Activated T-cell treated with anti-CD3 and anti-CD28 coated beads, Interleukin-2, amount 50 U/mL, for 24 hours (primary cell): ENCODE data around the gene CCDC74A.
"Not testable (repeated sequence)": the region's sequence is repeated elsewhere in the genome, so short reads cannot be mapped to it uniquely, and the experiment has no call there.

Experiments
- DNase-seq: peaks from one replicate; pipeline ENCODE4 v3.0.0-alpha.2; 2020
- H3K27ac Mint-ChIP-seq: 2 replicates; pipeline ENCODE4 v1.8.0; 2020; ENCODE audit warnings: mild to moderate bottlenecking, mixed read lengths
- H3K27me3 Mint-ChIP-seq: 2 replicates; pipeline ENCODE4 v1.8.0; 2020; ENCODE audit warnings: mixed read lengths
- H3K36me3 Mint-ChIP-seq: 2 replicates; pipeline ENCODE4 v1.8.0; 2020; ENCODE audit warnings: low read depth, mixed read lengths
- H3K4me1 Mint-ChIP-seq: 2 replicates; pipeline ENCODE4 v1.8.0; 2020; ENCODE audit warnings: low read depth, mixed read lengths
- H3K4me3 Mint-ChIP-seq: 2 replicates; pipeline ENCODE4 v1.8.0; 2020; ENCODE audit warnings: mild to moderate bottlenecking, moderate library complexity, mixed read lengths
- H3K9me3 Mint-ChIP-seq: 2 replicates; pipeline ENCODE4 v1.8.0; 2020; ENCODE audit warnings: mixed read lengths

CCDC74A gene

DNA sequence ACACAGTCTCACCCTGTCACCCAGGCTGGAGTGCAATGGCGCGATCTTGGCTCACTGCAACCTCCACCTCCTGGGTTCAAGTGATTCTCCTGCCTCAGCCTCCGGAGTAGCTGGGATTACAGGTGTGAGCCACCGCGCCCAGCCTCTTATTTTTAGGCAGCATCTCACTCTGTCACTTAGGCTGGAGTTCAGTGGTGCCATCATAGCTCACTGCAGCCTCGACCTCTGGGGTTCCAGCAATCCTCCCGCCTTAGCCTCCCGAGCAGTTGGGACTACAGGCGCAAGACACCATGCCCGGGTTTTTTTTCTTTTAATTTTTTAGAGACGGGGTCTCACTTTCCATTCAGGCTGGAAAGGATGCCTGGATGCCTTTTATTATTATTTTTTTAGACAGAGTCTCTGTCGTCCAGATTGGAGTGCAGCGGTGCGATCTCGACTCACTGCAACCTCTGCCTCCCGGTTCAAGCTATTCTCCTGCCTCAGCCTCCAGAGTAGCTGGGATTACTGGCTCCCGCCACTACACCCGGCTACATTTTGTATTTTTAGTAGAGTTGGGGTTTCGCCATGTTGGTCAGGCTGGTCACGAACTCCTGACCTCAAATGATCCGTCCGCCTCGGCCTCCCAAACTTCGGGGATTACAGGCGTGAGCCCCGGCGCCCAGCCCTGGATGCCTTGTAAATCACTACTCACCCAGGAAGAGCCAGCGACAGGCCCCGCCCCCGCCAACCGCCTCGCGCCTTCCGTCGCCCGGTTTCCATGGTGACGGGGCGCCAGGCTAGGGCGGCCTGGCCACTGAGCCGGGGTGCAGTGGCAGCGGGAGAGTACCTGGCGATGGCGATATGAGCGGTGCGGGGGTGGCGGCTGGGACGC, at the start of gene CCDC74A:
CCDC74A (plus strand) TSS at position 758 of the 871 bp plus-strand sequence; CDS start at position 841, 83 bp downstream.
- peak within 1 kb of the TSS; percentile 85 for H3K27ac Mint-ChIP-seq
- peak; percentile 84 for DNase-seq
- H3K4me3 Mint-ChIP-seq = peak within 1 kb of the TSS; percentile 81
- not testable (repeated sequence) for H3K9me3 Mint-ChIP-seq, H3K36me3 Mint-ChIP-seq, H3K27me3 Mint-ChIP-seq
- H3K4me1 Mint-ChIP-seq = peaks cover 21% of the 10 kb centered on the region

DNA sequence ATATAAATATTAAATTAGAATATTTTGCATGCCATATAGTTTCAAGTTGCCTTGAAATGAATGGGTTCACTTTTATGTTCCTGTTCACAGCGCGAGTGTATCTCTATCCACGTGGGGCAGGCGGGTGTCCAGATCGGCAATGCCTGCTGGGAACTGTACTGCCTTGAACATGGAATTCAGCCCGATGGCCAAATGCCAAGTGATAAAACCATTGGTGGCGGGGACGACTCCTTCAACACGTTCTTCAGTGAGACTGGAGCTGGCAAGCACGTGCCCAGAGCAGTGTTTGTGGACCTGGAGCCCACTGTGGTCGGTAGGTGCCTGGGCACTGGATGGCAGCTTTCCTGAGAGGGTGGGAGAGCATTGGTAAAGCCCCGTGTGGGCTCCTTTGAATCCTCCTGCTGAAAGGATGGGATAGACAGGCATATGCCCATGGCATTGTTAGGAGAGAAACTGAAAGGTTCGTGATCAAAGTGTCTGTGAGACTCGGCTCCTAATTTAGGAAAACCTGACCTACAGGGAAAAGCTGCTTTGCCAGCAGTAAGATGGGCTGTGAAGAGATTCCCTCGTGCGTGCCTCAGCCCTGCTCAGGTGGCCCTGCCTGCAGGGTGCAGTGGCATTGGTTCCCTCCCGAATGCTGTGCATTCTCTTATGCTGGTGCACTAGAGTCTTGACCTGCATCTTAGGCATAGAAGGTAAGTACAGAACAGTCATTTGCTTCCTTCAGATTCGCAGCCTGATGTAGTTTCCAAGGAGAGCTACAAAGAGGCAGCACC, 49.4 kb upstream of the CCDC74A start:
- not testable (repeated sequence) for H3K9me3 Mint-ChIP-seq, H3K27me3 Mint-ChIP-seq, H3K27ac Mint-ChIP-seq, DNase-seq, H3K4me1 Mint-ChIP-seq, H3K4me3 Mint-ChIP-seq
- H3K36me3 Mint-ChIP-seq = peaks cover 16% of the 10 kb centered on the region

DNA sequence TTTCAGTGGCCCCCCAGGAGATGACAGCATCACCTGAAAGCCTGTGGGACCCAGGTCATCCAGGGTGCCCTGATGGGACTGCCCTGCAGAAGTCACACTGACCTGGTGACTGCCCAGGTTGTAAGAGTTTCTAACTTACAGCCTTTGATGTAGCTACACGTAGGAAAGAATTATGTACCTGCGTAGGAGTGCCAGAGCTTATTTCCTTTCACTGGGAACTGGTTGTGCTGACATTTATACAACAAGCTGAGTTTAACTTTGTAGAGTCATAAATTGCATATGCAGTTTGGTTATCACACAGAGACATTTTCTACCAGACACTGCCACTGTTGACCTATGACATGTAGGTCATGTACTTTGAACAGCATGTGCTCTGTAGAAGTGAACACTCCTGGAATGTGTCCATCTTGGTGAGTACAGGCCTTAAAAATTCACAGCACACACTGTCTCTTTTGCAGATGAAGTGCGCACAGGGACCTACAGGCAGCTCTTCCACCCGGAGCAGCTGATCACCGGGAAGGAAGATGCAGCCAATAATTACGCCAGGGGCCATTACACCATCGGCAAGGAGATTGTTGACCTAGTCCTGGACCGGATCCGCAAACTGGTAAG, 48.7 kb upstream of the CCDC74A start:
- peaks cover 22% of the 10 kb centered on the region for H3K36me3 Mint-ChIP-seq
- H3K4me1 Mint-ChIP-seq, H3K27ac Mint-ChIP-seq, H3K9me3 Mint-ChIP-seq, H3K27me3 Mint-ChIP-seq, DNase-seq, H3K4me3 Mint-ChIP-seq: not testable (repeated sequence)

DNA sequence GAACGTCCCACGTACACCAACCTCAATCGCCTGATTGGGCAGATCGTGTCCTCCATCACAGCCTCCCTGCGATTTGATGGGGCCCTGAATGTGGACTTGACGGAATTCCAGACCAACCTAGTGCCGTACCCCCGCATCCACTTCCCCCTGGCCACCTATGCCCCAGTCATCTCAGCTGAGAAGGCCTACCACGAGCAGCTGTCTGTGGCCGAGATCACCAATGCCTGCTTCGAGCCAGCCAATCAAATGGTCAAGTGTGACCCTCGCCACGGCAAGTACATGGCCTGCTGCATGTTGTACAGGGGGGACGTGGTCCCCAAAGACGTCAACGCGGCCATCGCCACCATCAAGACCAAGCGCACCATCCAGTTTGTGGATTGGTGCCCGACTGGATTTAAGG, 47.3 kb upstream of the CCDC74A start:
- H3K27me3 Mint-ChIP-seq, H3K4me1 Mint-ChIP-seq, H3K9me3 Mint-ChIP-seq, DNase-seq, H3K4me3 Mint-ChIP-seq, H3K27ac Mint-ChIP-seq: not testable (repeated sequence)
- peaks cover 32% of the 10 kb centered on the region for H3K36me3 Mint-ChIP-seq

DNA sequence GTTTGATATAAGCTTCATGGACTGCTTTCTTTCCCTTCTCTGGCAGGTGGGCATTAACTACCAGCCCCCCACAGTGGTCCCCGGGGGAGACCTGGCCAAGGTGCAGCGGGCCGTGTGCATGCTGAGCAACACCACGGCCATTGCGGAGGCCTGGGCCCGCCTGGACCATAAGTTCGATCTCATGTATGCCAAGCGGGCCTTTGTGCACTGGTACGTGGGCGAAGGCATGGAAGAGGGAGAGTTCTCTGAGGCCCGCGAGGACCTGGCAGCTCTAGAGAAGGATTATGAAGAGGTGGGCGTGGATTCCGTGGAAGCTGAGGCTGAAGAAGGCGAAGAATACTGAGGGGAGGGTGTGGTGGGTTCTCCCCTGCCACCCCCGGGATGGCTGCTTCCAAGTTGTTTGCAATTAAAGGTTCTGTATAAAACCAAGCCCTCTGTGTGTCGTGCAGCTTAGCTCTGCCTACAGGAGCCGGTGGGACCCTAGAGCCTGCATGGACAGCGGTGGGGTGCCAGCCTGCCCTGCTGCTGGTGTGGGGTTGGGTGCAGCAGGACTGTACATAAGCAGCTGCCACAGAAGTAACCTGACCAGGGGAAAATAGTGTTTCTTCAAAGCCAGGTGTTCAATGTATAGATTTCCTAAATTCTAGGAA, 45.1 kb upstream of the CCDC74A start:
- H3K27ac Mint-ChIP-seq, H3K27me3 Mint-ChIP-seq, H3K4me3 Mint-ChIP-seq, H3K4me1 Mint-ChIP-seq, H3K9me3 Mint-ChIP-seq: not testable (repeated sequence)
- H3K36me3 Mint-ChIP-seq = peaks cover 45% of the 10 kb centered on the region
- peak; percentile 17 for DNase-seq

DNA sequence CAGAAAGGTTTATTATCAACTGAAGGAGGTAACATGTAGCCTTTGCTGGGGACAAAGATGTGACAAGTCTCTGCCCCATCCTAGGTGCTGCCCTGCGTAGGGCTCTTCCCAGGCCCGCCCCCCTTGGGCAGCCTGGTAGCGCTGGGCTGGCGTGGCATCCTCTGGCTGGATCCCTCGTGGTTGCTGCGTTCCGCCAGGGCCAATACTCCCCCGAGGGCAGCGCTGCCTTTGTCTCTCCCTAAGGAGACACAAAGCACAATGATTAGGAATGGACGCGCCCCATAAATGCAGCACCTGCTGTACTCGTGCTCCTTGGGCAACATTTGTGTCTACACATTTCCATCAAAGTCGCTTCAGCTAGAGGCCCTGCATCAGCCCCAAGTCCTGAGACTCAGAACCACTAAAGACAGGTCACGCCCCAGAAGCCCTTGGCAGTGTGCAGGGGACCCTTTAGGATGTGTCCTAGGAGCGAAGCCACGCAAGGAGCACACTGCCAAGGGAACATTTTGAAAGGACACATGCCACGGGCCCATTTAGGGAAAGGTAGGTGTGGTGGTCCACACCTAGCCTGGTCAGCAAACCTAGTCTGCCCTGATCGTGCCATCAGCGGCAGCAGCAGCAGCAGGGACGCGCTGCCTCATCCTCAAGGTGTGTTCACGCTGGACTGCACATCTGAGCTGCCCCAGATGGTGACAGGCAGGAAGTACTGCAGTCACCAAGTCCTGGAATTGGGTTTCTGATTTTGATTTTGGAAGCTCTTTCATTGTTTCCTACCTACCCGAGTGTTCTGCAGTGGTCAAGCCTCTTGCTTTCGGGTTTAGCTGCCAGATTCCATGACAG, 43.5 kb upstream of the CCDC74A start:
- H3K36me3 Mint-ChIP-seq = peaks cover 59% of the 10 kb centered on the region
- H3K4me1 Mint-ChIP-seq = peaks cover 11% of the 10 kb centered on the region
- not testable (repeated sequence) for H3K9me3 Mint-ChIP-seq, H3K27ac Mint-ChIP-seq, H3K27me3 Mint-ChIP-seq, H3K4me3 Mint-ChIP-seq
- DNase-seq = peak; percentile 22

DNA sequence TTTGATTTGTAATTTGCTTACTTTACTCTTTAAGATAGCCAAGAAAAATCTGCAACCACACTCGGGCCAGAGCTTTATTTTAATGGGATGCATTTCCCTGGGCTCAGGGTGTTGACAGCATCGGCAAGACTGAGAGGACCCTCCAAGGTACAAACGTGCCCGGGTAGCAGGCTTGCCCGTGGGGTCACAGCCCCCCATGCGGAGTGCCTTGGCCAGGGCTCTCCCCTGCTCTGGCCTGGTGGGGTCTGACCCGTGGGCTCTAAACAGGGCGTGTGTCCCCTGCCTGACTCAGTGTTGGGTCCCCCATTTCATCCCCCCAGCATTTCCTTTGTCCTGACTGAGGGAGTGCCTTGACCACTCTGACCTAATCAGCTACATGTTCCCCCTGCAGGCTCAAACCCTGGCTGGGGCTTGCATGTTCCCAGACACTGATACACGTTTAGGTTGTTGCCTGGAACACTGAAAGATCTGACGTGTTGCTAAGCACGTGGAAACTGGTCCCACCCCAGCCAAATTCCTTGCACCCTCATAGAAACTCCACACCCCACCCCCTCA, 42.7 kb upstream of the CCDC74A start:
- Mint-ChIP-seq H3K36me3 (peaks cover 64% of the 10 kb centered on the region), H3K4me1 (peaks cover 16% of the 10 kb centered on the region)
- peak; percentile 15 for DNase-seq
- not testable (repeated sequence) for H3K27ac Mint-ChIP-seq, H3K4me3 Mint-ChIP-seq, H3K27me3 Mint-ChIP-seq, H3K9me3 Mint-ChIP-seq

DNA sequence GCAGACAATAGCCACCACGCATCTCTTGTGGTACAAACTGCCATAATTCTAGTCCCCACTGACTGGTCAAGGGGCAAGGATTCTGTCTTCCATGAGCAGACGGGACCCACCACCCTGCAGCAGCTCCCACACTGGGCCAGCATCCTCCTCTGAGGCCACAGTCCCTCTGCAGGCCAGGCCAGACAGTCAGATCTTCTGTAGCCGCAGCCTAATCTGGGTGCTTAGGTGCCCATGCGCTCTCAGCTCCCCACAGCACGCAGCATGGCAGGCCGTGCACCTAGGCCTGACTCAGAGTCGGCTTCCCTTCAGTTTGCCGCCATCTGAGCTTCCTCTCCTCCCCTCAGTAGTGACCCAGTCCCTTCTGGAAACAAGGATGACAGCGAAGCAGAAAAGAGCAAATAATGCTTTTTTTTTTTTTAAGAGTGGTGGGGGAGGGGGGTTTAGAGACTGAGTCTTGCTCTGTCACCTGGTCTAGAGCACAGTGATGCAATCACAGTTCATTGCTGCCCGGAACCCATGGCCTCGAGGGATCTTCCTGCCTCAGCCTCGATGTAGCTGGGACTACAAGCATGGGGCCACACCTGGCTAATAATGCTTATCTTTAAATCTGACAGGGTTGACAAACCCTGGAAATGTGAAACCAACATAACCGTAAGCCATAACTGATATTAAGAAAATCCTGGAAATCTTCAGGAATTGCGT, 41.3 kb upstream of the CCDC74A start:
- not testable (repeated sequence) for H3K9me3 Mint-ChIP-seq, H3K27me3 Mint-ChIP-seq, H3K4me3 Mint-ChIP-seq, H3K27ac Mint-ChIP-seq
- Mint-ChIP-seq H3K4me1 (peaks cover 26% of the 10 kb centered on the region), H3K36me3 (peaks cover 78% of the 10 kb centered on the region)
- DNase-seq = peak; percentile 14

DNA sequence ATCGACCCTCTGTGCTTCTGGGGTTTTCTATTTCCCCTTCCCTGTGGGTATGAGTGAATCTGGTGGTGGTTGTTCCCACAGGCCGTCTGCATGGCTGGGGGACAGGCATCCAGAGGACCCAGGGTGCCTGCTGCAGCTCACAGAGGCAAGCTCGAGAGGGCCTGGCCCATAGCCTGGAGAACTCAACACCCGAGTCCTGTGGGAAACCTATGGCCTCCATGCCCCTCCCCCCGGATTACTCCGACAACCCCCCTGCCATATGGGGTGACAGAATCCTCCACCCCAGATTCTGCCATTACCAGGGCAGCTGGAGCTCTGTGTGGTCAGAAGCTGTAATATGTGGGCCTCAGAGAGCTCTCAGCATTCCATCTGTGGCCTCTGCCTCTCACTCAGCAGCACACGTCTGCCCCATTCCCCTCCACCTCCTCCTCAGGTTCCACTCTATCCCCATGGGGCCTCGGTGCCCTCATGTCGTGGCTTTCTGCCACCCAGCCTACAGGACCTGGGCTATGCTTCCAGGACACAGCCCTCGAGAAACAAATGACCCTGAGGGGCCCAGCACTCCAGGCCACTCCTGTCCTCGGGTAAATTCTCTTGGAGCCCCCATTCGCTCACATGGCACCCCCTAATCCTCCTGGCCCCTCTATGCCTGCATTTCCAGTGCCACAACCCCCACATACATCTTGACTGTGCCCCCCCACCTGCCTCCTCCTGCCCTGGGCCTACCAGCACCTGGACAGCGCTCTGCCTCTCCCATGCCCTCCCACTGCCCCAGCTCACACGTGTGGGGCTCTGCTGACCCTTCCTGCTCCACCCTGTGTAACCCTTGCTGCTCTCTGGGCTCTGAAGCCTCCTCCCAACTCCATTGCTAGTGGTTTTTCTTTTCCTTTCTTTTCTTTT, 39.1 kb upstream of the CCDC74A start:
- DNase-seq = no peak
- H3K27ac Mint-ChIP-seq = peak overlapping the region; percentile 76
- peak overlapping the region; percentile 18 for H3K4me3 Mint-ChIP-seq
- H3K27me3 Mint-ChIP-seq = no peaks in the 10 kb centered on the region
- peaks cover 70% of the 10 kb centered on the region for H3K36me3 Mint-ChIP-seq
- peaks cover 28% of the 10 kb centered on the region for H3K4me1 Mint-ChIP-seq
- H3K9me3 Mint-ChIP-seq = no peaks in the 10 kb centered on the region

DNA sequence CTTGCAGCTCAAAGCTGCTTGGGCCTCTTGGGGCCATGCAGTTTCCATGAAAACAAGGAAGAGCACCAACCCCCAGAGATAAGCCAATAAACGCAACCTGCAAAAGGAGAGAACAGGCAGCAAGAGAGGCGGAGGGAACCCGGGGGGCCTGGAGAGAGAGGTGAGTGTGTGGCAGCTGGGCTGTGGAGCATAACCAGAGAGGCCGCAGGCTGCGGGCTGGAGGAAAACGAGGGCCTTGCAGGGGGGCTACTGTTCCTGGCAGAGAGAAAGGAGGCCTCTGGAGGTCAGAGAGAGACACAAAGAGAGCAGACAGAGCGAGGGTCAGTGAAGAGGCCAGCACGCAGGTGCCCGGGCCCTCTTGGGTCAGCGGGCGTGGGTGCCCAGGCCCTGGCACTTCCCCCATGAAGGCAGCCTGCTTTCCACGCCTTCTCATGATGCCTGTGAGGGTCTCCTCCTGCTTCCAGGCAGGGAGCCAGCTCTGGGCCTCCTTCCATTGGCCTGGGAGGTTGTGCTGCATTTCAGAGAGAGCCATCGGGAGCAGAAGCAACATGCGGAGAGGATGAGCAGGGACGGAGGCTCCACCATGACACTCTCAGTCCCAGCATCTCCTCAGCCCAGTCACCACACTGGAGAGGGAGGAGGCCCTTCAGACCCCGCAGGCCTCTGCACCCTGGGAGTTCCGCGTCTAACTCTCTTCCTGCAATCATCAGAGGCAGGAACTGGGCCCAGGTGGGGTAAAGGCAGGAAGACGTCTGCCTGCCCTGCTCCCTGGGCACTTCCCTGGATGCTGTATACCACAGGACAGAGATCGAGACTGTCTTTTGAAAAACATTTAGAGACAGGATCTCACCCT, 36.8 kb upstream of the CCDC74A start:
- H3K4me3 Mint-ChIP-seq = peak overlapping the region; percentile 89
- DNase-seq = peak; percentile 57
- H3K4me1 Mint-ChIP-seq = peaks cover 43% of the 10 kb centered on the region
- not testable (repeated sequence) for H3K27me3 Mint-ChIP-seq, H3K9me3 Mint-ChIP-seq
- H3K36me3 Mint-ChIP-seq = peaks cover 67% of the 10 kb centered on the region
- H3K27ac Mint-ChIP-seq = peak overlapping the region; percentile 92

DNA sequence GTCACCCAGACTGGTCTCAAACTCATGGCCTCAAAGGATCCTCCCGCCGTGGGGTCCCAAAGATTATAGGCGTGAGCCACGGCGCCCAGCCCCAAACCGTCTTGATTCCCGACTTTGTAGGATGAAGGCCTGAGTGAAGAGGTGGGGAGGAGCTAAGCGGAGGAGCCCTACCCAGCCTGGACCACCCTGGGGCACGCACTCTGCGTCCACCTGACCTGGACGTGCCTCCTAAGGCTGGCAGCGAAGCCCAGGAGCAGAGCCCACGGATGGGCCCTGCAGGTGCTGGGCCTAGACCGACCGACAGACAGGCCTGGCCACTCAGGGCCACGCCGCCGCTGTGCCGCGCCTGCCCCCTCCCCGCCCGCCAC, 36.2 kb upstream of the CCDC74A start:
- Mint-ChIP-seq H3K27ac (peak overlapping the region; percentile 92), H3K4me1 (peaks cover 46% of the 10 kb centered on the region), H3K4me3 (peak overlapping the region; percentile 89), H3K36me3 (peaks cover 70% of the 10 kb centered on the region)
- peak; percentile 56 for DNase-seq
- H3K27me3 Mint-ChIP-seq, H3K9me3 Mint-ChIP-seq: not testable (repeated sequence)

DNA sequence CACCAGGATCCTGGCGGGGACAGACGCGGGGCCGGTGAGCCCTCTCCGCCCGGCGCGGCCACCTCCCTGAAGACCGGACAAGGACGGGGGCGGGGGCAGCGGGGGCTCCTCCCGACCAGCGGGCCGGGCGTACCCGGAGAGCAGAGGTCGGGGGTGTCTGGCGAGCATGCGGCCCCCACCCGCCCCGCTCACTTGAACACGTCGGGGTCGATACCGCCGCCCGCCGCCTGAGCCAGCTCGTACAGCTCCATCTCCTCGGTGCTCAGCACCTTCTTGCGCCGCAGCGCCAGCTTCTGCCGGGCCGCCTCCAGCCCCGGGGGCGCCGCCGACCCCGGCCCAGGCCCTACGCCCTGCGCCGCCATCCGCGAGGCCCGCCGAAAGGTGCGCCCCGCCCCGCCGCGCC, 35.7 kb upstream of the CCDC74A start, which contains the start of gene MZT2A:
MZT2A (minus strand) TSS at position 383 of the 403 bp plus-strand sequence; CDS start at position 362, 21 bp downstream.
- H3K27me3 Mint-ChIP-seq, H3K9me3 Mint-ChIP-seq, DNase-seq: not testable (repeated sequence)
- Mint-ChIP-seq H3K4me1 (peaks cover 49% of the 10 kb centered on the region), H3K27ac (peak within 1 kb of the TSS; percentile 97), H3K36me3 (peaks cover 69% of the 10 kb centered on the region), H3K4me3 (peak within 1 kb of the TSS; percentile 92)
